ENCODE measurements around the gene BAZ1B.
"Not testable (repeated sequence)": the region's sequence is repeated elsewhere in the genome, so short reads cannot be mapped to it uniquely, and the experiment has no call there.

BAZ1B gene

DNA sequence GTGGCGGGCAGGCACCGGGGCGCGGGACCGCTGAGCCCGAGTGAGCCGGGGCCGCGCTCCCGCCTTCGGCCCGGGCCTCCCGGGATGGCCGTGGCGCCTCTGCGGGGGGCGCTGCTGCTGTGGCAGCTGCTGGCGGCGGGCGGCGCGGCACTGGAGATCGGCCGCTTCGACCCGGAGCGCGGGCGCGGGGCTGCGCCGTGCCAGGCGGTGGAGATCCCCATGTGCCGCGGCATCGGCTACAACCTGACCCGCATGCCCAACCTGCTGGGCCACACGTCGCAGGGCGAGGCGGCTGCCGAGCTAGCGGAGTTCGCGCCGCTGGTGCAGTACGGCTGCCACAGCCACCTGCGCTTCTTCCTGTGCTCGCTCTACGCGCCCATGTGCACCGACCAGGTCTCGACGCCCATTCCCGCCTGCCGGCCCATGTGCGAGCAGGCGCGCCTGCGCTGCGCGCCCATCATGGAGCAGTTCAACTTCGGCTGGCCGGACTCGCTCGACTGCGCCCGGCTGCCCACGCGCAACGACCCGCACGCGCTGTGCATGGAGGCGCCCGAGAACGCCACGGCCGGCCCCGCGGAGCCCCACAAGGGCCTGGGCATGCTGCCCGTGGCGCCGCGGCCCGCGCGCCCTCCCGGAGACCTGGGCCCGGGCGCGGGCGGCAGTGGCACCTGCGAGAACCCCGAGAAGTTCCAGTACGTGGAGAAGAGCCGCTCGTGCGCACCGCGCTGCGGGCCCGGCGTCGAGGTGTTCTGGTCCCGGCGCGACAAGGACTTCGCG lies 88.0 kb downstream of the BAZ1B start:
- in situ Hi-C loops (cut with HindIII; ENCODE audit: low pct_unique_long_range_greater_than_20kb, low sequenced_read_pairs), result no loop called here
- DNase-seq (ENCODE audit: low read depth in 1 of 2, low spot score in 1 of 2), result no peak
- no peak for TF ChIP-seq JUND (IDR thresholded peaks at IDR 0.05; ENCODE audit: low read depth)

DNA sequence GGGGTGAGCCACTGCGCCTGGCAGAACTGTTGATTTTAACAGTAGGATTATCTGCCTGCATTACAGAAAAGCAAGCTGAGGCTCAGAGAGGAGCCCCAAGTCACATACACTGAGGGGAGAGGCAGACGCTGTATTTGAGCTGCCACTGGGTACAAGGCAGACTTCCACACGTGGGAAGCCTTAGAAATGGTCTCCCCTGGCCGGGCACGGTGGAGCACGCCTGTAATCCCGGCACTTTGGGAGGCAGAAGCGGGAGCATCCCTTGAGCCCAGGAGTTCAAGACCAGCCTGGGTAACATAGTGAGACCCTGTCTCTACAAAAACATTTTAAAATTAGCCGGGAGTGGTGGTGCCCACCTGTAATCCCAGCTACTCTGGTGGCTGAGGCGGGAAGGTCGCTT lies 89.4 kb downstream of the BAZ1B start:
- DNase-seq (ENCODE audit: low read depth in 1 of 2, low spot score in 1 of 2), result no peak
- no peak for TF ChIP-seq JUND (IDR thresholded peaks at IDR 0.05; ENCODE audit: low read depth)
- in situ Hi-C loops (cut with HindIII; ENCODE audit: low pct_unique_long_range_greater_than_20kb, low sequenced_read_pairs), result no loop called here

DNA sequence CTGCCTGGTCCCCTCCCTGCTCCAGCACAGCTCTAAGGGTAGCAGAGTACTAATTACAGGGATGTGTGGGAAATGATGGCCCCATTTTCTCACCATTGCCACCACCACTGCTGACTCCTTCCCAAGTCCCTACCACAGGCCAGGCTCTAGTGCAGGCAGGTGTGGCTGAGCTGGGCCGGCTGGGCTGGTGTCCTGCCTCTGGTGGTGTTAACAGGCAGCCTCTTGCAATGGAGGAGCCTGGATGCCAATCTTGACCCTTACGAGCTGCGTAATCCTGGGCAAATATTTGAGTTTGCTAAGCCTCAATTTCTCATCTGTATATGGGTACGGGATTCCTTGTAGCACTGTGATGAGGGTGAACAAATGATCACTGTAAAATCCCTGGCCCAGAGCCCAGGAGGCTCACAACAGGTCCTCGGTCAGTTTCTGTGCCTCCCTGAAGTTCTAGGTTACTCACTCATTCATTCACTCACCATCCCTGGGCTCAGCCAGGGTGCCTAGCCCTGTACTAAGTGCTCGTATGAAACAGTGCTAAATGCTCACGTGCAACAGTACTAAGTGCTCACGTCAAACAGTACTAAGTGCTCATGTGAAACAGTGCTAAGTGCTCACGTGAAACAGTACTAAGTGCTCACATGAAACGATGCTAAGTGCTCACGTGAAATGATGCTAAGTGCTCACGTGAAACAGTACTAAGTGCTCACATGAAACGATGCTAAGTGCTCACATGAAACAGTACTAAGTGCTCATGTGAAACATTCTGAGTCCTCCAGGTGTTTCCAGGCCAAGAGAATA lies 90.9 kb downstream of the BAZ1B start:
- no peak for TF ChIP-seq JUND (IDR thresholded peaks at IDR 0.05; ENCODE audit: low read depth)
- in situ Hi-C loops (cut with HindIII; ENCODE audit: low pct_unique_long_range_greater_than_20kb, low sequenced_read_pairs), result no loop called here
- peak in 1 of 2 experiments; percentile 71 for DNase-seq (ENCODE audit: low read depth in 1 of 2, low spot score in 1 of 2)

DNA sequence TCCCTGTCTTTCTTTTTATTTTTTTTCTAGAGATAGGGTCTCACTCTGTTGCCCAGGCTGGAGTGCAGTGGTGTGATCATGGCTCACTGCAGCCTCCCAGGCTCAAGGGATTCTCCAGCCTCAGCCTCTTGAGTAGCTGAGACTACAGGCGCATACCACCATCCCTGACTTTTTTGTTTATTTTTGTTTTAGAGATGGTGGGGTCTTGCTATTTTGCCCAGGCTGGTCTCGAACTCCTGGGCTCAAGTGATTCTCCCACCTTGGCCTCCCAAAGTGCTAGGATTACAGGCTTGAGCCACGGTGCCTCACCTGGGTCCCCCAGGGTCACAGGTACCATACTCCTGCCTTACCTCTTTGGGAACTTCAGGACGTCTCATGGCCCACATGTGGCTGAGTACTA lies 91.6 kb downstream of the BAZ1B start:
- DNase-seq (ENCODE audit: low read depth in 1 of 2, low spot score in 1 of 2), result not testable (repeated sequence)

DNA sequence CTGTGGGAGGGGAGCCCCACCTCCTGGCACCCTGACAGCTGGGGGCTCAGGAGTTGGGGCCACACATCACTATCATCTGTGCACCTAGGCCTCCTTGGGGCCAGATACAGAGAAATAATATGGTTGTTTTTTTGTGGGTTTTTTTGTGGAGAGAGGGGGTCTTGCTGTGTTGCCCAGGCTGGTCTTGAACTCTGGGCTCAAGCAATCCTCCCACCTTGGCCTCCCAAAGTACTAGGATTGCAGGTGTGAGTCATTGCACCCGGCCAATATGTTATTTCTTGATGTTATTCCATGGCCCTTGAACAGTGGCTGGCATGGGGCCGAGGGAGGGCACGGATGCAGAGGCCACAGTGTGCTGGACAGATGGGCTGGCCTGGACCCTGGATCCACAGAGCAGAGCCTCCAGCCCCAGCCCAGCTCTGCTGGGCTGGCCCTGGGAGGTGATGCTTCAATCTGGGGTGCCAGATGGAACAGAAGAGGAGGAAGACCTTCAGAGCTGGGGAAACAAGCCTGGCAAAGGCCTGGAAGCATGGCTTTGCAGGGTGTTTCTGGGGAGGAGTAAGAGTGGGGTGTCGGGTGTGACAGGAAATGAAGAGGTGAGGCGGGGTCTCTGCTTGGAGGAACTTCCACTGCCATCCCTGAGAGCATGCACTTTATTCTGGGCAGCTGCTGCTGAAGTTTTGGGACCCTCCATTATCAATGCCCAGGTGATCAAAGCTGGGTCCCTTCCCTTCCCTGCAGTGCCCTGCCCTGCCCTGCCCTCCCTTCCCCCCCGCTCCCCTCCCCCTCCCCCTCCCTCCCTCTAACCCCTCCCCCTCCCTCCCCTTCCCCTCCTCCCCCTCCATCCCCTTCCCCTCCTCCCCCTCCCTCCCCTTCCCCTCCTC lies 92.2 kb downstream of the BAZ1B start:
- no peak for TF ChIP-seq JUND (IDR thresholded peaks at IDR 0.05; ENCODE audit: low read depth)
- no peak for DNase-seq (ENCODE audit: low read depth in 1 of 2, low spot score in 1 of 2)
- in situ Hi-C loops (cut with HindIII; ENCODE audit: low pct_unique_long_range_greater_than_20kb, low sequenced_read_pairs), result no loop called here

More for the DNA sequence above, 91.6 kb downstream of the BAZ1B start:
- in situ Hi-C loops (cut with HindIII; ENCODE audit: low pct_unique_long_range_greater_than_20kb, low sequenced_read_pairs), result not testable (repeated sequence)

DNA sequence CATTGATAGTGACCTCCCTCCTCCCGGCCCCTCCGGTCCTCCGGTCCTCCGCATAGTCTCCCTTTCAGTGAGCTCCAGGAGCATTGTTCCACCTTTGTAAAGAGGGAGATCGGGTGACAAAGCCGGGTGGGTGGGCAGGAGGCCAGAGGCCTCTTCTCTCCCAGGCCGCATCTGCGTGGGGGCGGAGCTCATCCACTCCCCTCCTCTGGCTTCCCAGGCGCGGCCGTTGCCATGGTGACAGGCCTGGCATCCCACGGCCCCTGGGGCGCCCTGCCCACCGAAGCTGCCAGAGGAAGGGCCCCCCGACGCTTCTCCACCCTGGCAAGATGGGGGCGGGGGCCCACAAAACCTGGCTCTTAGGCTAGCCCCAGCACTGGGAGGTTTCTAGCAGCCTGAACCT lies 92.9 kb downstream of the BAZ1B start:
- no peak for TF ChIP-seq JUND (IDR thresholded peaks at IDR 0.05; ENCODE audit: low read depth)
- no peak for DNase-seq (ENCODE audit: low read depth in 1 of 2, low spot score in 1 of 2)
- in situ Hi-C loops (cut with HindIII; ENCODE audit: low pct_unique_long_range_greater_than_20kb, low sequenced_read_pairs), result no loop called here

DNA sequence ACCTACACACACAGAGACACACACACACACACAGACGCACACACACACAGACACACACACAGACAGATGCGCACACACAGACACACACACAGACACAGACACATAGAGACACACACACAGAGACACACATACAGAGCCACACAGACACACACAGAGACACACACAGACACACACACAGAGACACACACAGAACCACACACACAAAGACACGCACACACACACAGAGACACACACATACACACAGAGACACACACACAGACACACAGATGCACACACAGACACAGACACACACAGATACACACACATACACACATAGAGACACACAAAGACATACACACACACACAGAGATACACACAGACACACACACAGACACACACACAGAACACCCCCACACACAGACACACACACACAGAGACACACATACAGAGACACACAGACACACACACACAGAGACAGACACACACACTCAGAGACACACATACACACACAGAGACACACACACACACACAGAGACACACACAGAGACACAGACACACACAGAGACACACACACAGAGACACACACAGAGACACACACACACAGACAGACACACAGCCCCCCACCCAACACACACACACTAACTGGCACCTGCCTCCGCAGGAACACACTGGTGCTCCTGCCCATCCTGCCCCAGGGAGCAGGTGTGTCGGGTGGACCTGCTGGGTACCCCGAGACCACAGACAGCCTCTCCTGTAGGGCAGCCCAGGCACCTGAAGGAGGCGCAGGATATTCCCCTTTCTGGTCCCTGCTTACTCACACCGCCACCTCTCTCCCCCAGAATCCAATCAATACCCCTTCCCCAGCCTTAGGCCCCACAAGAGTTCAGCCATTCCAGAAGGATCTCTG lies 93.9 kb downstream of the BAZ1B start:
- no peak for DNase-seq (ENCODE audit: low read depth in 1 of 2, low spot score in 1 of 2)
- in situ Hi-C loops (cut with HindIII; ENCODE audit: low pct_unique_long_range_greater_than_20kb, low sequenced_read_pairs), result no loop called here
- no peak for TF ChIP-seq JUND (IDR thresholded peaks at IDR 0.05; ENCODE audit: low read depth)

DNA sequence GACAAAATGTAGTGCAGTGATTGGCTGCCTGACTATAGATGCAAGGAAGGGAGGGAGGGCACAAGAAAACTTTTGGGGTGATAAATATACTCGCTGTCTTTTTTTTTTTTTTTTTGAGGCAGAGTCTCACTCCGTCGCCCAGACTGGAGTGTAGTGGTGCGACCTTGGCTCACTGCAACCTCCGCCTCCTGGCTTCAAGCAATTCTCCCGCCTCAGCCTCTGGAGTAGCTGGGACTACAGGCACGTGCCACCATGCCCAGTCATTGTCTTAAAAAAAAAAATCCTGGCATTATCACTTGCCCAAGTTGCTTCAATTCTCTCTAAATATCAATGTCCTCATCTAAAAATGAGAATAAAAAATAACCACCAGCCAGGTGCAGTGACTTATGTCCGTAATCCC lies 96.1 kb downstream of the BAZ1B start:
- no peak for TF ChIP-seq JUND (IDR thresholded peaks at IDR 0.05; ENCODE audit: low read depth)
- DNase-seq (ENCODE audit: low read depth in 1 of 2, low spot score in 1 of 2), result no peak
- in situ Hi-C loops (cut with HindIII; ENCODE audit: low pct_unique_long_range_greater_than_20kb, low sequenced_read_pairs), result no loop called here

DNA sequence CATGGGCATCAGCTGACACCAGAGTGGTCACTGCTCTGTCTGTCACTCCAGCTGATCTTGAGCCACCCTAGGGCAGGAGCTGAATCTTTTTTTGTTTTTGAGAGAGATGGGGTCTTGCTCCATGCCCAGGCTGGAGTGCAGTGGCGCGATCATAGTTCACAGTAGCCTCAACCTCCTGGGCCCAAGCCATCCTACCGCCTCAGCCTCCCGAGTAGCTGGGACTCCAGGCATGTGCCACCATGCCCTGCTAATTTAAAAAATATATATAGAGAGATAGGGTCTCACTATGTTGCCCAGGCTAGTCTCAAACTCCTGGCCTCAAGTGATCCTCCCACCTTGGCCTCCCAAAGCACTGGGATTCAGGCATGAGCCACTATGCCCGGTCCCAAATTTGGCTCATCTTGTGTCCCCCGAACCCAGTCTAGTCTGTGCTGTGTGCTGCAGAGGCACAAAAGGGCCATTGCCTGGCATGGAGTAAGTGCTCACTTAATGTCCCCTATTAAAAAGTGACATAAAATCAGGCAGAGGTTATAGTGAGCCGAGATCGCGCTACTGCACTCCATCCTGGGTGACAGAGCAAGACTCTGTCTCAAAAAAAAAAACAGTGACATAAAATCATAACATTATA lies 96.6 kb downstream of the BAZ1B start:
- no peak for TF ChIP-seq JUND (IDR thresholded peaks at IDR 0.05; ENCODE audit: low read depth)
- DNase-seq (ENCODE audit: low read depth in 1 of 2, low spot score in 1 of 2), result no peak
- in situ Hi-C loops (cut with HindIII; ENCODE audit: low pct_unique_long_range_greater_than_20kb, low sequenced_read_pairs), result no loop called here

DNA sequence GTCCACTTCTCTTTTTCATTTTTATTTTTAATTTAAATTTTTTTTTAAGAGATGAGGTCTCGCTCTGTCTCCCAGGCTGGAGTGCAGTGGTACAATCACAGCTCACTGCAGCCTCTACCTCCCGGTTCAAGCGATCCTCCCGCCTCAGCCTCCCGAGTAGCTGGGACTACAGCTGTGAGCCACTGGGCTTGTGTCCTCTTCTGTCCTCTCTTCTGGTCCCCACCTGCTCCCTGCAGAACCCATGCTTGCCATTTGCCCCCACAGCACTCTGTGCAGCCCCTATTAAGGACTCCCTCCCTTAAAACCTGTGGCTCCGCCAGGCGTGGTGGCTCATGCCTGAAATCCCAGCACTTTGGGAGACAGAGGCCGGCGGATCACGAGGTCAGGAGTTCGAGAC lies 97.6 kb downstream of the BAZ1B start:
- in situ Hi-C loops (cut with HindIII; ENCODE audit: low pct_unique_long_range_greater_than_20kb, low sequenced_read_pairs), result no loop called here
- no peak for TF ChIP-seq JUND (IDR thresholded peaks at IDR 0.05; ENCODE audit: low read depth)
- DNase-seq (ENCODE audit: low read depth in 1 of 2, low spot score in 1 of 2), result no peak

Measured in T47D (cell line).